ENCODE measurements around the gene ARG1. TPM values are rescaled to one million over a fixed set of nuclear protein-coding genes. Genes with fewer than 3 reads are reported as not detected.

Gene ARG1
- total RNA-seq, 1 donor from 2014 or later: not detected

DNA sequence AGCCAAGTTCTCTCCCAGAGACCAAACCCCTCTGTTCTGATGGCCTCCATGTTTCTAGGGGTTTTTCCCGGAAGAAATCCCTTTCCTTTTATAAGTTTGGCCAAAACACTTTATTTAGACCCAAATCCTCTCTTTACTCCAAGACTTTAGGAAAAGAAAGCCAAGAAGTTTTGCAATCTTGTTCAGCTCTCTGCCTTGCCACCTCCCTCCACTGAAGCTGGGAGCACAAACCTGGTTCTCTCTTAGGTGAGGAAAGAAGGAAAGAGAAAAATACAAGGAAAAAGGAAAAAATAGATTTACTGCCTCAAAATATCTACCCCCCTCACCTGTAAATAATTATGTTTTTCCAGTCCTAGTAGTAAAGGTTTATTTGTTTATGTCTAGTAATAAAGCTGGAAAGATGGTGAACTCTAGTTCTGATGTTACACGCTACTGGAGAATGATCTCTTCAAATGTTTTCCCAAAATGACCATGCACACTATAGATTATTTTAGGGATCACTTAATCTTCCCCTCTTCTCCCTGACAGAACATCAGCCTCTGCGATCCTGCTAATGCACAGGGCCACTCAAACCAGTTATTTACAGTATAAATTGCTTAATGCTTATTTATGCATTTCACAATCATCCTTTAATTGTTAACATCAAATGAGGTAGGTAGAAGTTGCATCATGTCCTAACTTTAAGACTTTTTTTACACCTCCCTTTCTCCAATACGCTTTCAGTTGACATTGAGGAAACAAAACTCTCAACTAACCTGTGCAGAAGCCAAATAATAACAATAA is 10.9 kb upstream of the ARG1 start:
- TF ChIP-seq EZH2 (IDR thresholded peaks at IDR 0.05) (no peak), CTCF (IDR thresholded peaks at IDR 0.05) (no peak), EZH2phosphoT487 (IDR thresholded peaks at IDR 0.05) (no peak)
- H3K27me3 Mint-ChIP-seq (ENCODE audit: insufficient read depth, low read depth): no peaks in the 10 kb centered on the region
- no peak overlapping the region for H3K27ac Mint-ChIP-seq
- no peak overlapping the region for H3K4me3 ChIP-seq
- H3K27ac ChIP-seq: no peak overlapping the region
- H3K4me1 ChIP-seq: no peaks in the 10 kb centered on the region
- H3K36me3 Mint-ChIP-seq: no peaks in the 10 kb centered on the region
- H3K27me3 ChIP-seq: no peaks in the 10 kb centered on the region
- no peaks in the 10 kb centered on the region for H3K79me2 ChIP-seq (ENCODE audit: low read depth)
- no peak overlapping the region for H3K4me2 ChIP-seq
- H3F3A ChIP-seq (ENCODE audit: low read depth): no peaks in the 10 kb centered on the region
- DNase-seq (ENCODE audit: low spot score): no peak
- H3K4me3 Mint-ChIP-seq: no peak overlapping the region
- no peak overlapping the region for H2AFZ ChIP-seq (replicated peaks)
- no peaks in the 10 kb centered on the region for H3K9me3 ChIP-seq (ENCODE audit: low read depth)
- H3K4me1 Mint-ChIP-seq: no peaks in the 10 kb centered on the region
- H3K36me3 ChIP-seq: no peaks in the 10 kb centered on the region
- no peaks in the 10 kb centered on the region for H4K20me1 ChIP-seq (ENCODE audit: low read depth)
- H3K9me3 Mint-ChIP-seq: no peaks in the 10 kb centered on the region
- H3K9ac ChIP-seq: no peak overlapping the region

GRCh38 chr6:131565056-131565455 is 8.0 kb upstream of the ARG1 start:
- H3K27me3 Mint-ChIP-seq (ENCODE audit: insufficient read depth, low read depth): no peaks in the 10 kb centered on the region
- no peak overlapping the region for H3K4me2 ChIP-seq
- H3K36me3 ChIP-seq: no peaks in the 10 kb centered on the region
- H3K9ac ChIP-seq: no peak overlapping the region
- DNase-seq (ENCODE audit: low spot score): no peak
- H3K27me3 ChIP-seq: no peaks in the 10 kb centered on the region
- no peaks in the 10 kb centered on the region for H3K79me2 ChIP-seq (ENCODE audit: low read depth)
- TF ChIP-seq EZH2 (IDR thresholded peaks at IDR 0.05) (no peak), CTCF (IDR thresholded peaks at IDR 0.05) (no peak), EZH2phosphoT487 (IDR thresholded peaks at IDR 0.05) (no peak)
- H2AFZ ChIP-seq (replicated peaks): no peak overlapping the region
- H4K20me1 ChIP-seq (ENCODE audit: low read depth): no peaks in the 10 kb centered on the region
- H3K27ac ChIP-seq: no peak overlapping the region
- no peaks in the 10 kb centered on the region for H3K9me3 Mint-ChIP-seq
- no peaks in the 10 kb centered on the region for H3K4me1 Mint-ChIP-seq
- no peaks in the 10 kb centered on the region for H3F3A ChIP-seq (ENCODE audit: low read depth)
- H3K9me3 ChIP-seq (ENCODE audit: low read depth): no peaks in the 10 kb centered on the region
- H3K4me3 Mint-ChIP-seq: no peak overlapping the region
- no peak overlapping the region for H3K4me3 ChIP-seq
- no peaks in the 10 kb centered on the region for H3K4me1 ChIP-seq
- H3K36me3 Mint-ChIP-seq: no peaks in the 10 kb centered on the region
- H3K27ac Mint-ChIP-seq: no peak overlapping the region

GRCh38 chr6:131568726-131569125 is 4.3 kb upstream of the ARG1 start:
- H3K79me2 ChIP-seq (ENCODE audit: low read depth): no peaks in the 10 kb centered on the region
- no peaks in the 10 kb centered on the region for H3K9me3 ChIP-seq (ENCODE audit: low read depth)

More at GRCh38 chr6:131568726-131569125, 4.3 kb upstream of the ARG1 start:
- TF ChIP-seq EZH2phosphoT487 (IDR thresholded peaks at IDR 0.05) (no peak), EZH2 (IDR thresholded peaks at IDR 0.05) (no peak), CTCF (IDR thresholded peaks at IDR 0.05) (no peak)
- Mint-ChIP-seq H3K27me3 (ENCODE audit: insufficient read depth, low read depth) (no peaks in the 10 kb centered on the region), H3K9me3 (no peaks in the 10 kb centered on the region), H3K4me1 (no peaks in the 10 kb centered on the region), H3K27ac (no peak overlapping the region), H3K36me3 (peaks cover 5% of the 10 kb centered on the region), H3K4me3 (no peak overlapping the region)
- no peak overlapping the region for H3K4me2 ChIP-seq
- no peak for DNase-seq (ENCODE audit: low spot score)
- no peaks in the 10 kb centered on the region for H4K20me1 ChIP-seq (ENCODE audit: low read depth)
- no peak overlapping the region for H3K27ac ChIP-seq
- no peak overlapping the region for H3K4me3 ChIP-seq
- no peaks in the 10 kb centered on the region for H3K4me1 ChIP-seq
- H3K36me3 ChIP-seq: no peaks in the 10 kb centered on the region
- no peak overlapping the region for H2AFZ ChIP-seq (replicated peaks)
- no peak overlapping the region for H3K9ac ChIP-seq
- no peaks in the 10 kb centered on the region for H3F3A ChIP-seq (ENCODE audit: low read depth)
- H3K27me3 ChIP-seq: no peaks in the 10 kb centered on the region
